ENCODE measurements around the gene TMEM214.
"Not testable (repeated sequence)": the region's sequence is repeated elsewhere in the genome, so short reads cannot be mapped to it uniquely, and the experiment has no call there.

TMEM214 gene

GRCh38 chr2:27070653-27071276 is 38.0 kb downstream of the TMEM214 start:
- no peak for DNase-seq (ENCODE audit: low spot score)

- DNase-seq (ENCODE audit: low spot score) = peak; percentile 96
Observed at GRCh38 chr2:27071277-27071989, 38.7 kb downstream of the TMEM214 start, which contains the start of gene OST4. OST4 (minus strand) TSS chr2:27071654.

- no peak for DNase-seq (ENCODE audit: low spot score)
Observed at GRCh38 chr2:27071990-27072830, 39.4 kb downstream of the TMEM214 start.

GRCh38 chr2:27072920-27073319 is 40.2 kb downstream of the TMEM214 start:
- no peak for DNase-seq (ENCODE audit: low spot score)

- DNase-seq (ENCODE audit: low spot score) = no peak
Observed at GRCh38 chr2:27073782-27074181, 41.0 kb downstream of the TMEM214 start.

- peak; percentile 56 for DNase-seq (ENCODE audit: low spot score)
Observed at GRCh38 chr2:27074738-27075565, 42.2 kb downstream of the TMEM214 start.

GRCh38 chr2:27075566-27075871 is 42.8 kb downstream of the TMEM214 start:
- not testable (repeated sequence) for DNase-seq (ENCODE audit: low spot score)

GRCh38 chr2:27076323-27076722 is 43.6 kb downstream of the TMEM214 start:
- no peak for DNase-seq (ENCODE audit: low spot score)

GRCh38 chr2:27077231-27077630 is 44.5 kb downstream of the TMEM214 start:
- DNase-seq (ENCODE audit: low spot score) = no peak

GRCh38 chr2:27078267-27079194 is 45.8 kb downstream of the TMEM214 start, which contains the start of gene EMILIN1:
EMILIN1 (plus strand) TSS chr2:27078615; CDS start chr2:27079066, 451 bp downstream.
- peak; percentile 74 for DNase-seq (ENCODE audit: low spot score)

- no peak for DNase-seq (ENCODE audit: low spot score)
Observed at GRCh38 chr2:27079233-27080139, 46.7 kb downstream of the TMEM214 start.

GRCh38 chr2:27080140-27080469 is 47.3 kb downstream of the TMEM214 start:
- no peak for DNase-seq (ENCODE audit: low spot score)

- no peak for DNase-seq (ENCODE audit: low spot score)
Observed at GRCh38 chr2:27080603-27080936, 47.8 kb downstream of the TMEM214 start.

- DNase-seq (ENCODE audit: low spot score) = no peak
Observed at GRCh38 chr2:27081984-27082772, 49.4 kb downstream of the TMEM214 start.

GRCh38 chr2:27082773-27083409 is 50.1 kb downstream of the TMEM214 start:
- DNase-seq (ENCODE audit: low spot score) = no peak

GRCh38 chr2:27083410-27084296 is 50.9 kb downstream of the TMEM214 start:
- DNase-seq (ENCODE audit: low spot score) = no peak

- DNase-seq (ENCODE audit: low spot score) = no peak
Observed at GRCh38 chr2:27084297-27085061, 51.7 kb downstream of the TMEM214 start.
